NCI-H1092 (cell line): ENCODE measurements around the gene OCRL.

Experiments used
- DNase-seq: peaks from one replicate; lab custom pipeline; 2025; lab: John Stamatoyannopoulos, UW

Gene OCRL

GRCh38 chrX:129585167-129585566 is 45.1 kb downstream of the OCRL start:
- no peak for DNase-seq

- no peak for DNase-seq
Observed at GRCh38 chrX:129585691-129586090, 45.6 kb downstream of the OCRL start.

GRCh38 chrX:129586446-129586845 is 46.4 kb downstream of the OCRL start:
- no peak for DNase-seq

DNA sequence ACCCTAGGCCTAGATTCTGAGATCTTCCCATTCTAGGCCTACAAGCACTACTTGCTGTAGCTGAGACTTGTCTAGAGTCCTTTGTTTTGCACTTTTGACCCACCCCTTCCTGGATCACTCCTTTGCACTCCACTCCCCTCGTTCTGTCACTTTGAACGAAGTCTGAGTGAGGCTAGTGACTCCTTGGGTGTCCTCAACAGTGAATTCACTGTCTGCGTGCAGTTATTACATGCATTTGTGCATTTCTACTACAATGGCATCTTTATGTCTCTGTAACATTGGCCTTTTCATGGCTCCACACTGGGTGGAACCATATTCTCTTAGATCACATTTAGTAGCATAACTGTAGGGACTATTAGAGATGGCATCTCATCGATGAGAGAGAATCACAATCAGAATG is 50.5 kb downstream of the OCRL start:
- no peak for DNase-seq

- no peak for DNase-seq
Observed at GRCh38 chrX:129593137-129593536, 53.1 kb downstream of the OCRL start.

- DNase-seq = no peak
Observed at GRCh38 chrX:129594781-129595180, 54.7 kb downstream of the OCRL start.

DNA sequence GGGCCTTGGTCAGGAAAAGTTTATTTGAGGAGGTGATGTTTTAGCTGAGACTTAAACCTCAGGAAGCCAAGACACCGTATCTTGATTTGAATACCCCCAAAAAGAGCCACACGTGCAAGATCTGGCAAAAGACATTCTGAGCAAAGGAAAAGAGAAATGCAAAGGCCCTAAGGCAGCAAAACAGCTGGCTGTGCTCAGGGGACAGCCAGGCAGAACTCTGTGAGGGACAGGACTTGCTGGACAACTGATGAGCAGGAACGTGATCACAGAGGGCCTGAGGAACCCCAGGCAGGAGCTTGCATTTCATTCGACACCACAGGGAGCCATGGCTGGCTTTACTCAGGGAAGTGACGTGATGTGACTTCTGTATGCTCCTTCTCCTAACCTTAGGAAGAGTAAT is 56.0 kb downstream of the OCRL start:
- no peak for DNase-seq

- no peak for DNase-seq
Observed at GRCh38 chrX:129597905-129598304, 57.8 kb downstream of the OCRL start.

DNA sequence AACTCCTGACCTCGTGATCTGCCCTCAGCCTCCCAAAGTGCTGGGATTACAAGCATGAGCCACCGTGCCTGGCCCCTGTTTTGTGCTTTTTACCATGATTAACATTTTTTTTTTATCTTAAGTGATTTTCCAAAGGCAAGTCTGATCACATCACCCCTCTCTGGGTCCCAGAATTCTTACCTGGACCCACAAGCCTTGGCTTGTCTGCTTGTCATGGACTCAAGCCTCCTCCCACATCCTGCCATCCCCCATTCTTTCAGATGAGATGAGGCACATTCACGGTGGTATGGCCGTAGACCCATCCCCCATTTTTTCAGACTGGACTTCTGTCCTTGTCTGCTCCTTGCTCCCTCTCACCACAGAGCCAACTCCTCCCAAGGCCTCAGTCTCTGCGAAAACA is 59.4 kb downstream of the OCRL start:
- DNase-seq = no peak

DNA sequence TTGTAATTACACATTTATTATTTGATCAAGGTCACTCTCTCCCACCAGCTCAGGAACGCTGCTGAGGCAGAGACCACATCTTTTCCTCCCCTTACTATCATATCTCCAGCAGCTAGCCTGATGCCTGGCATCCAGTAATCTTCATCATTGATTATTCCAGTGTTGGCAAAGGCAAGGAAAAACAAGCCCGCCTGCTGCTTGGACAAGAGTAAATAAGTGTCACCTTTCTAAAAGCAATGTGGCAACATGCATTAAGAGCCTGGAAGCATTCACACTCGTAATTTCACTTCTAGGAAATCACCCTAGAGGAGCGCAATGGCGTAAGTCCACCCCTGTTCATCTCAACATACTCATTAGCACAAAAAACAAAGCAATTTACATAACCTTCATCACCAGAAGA is 59.9 kb downstream of the OCRL start:
- DNase-seq = no peak

GRCh38 chrX:129600981-129601424 is 60.9 kb downstream of the OCRL start:
- DNase-seq = no peak

- peak; percentile 20 for DNase-seq
Observed at GRCh38 chrX:129606918-129607317, 66.9 kb downstream of the OCRL start.

DNA sequence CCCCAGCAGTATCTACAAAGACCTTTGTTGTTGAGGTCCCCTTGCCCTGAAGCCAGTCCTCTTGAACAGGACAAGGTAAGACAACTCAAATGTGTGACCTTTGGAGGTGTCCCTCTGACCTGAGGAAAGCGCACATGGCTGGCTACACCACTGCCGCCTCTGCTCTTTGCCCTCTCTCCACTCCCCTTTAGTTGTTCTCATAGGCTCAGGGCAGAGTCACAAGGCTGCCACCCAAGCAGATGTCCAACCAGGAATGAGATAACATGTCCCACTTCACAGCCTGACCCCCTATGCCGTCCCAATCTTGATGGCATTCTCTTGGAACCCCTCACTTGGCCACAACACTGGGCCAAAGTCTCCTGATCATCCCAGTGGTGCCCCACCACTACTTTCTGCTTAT is 68.4 kb downstream of the OCRL start:
- DNase-seq = no peak

- DNase-seq = no peak
Observed at GRCh38 chrX:129609395-129609794, 69.3 kb downstream of the OCRL start.

DNA sequence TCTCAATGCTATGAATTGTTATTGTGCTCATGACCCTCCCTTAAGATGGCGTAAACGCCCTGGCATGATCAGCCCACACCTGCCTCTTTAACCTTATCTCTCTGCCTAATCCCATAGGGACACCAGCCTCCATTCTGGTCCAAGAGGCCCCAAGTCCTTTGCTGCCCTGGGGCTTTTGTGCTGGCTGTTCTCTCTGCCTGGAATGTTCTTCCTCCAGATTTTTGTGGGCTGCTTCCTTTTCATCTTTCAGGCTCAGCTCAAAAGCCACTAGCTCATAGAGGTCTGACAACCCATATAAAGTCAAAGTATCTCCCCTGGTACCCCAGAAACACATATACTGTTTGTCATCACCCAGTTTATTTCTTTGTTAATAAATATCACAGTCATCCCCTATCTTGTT is 72.3 kb downstream of the OCRL start:
- DNase-seq = no peak

DNA sequence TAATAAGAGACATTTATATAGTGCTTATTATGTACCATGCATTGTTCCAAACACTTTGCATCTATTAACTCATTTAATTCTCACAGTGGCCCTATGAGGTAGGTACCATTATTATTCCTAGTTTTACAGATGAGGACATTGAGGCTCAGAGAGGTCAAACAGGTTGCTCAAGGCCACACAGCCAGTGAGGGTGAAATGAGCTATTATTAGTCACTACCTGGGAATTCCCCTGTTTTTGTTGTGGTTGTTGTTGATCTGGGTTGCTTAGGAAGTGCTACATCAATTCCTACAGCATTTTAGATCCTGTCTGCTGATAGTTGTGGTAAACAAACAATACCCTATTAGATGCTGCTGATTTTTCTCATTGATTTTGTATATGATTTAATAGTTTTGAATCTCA is 73.5 kb downstream of the OCRL start:
- no peak for DNase-seq

DNA sequence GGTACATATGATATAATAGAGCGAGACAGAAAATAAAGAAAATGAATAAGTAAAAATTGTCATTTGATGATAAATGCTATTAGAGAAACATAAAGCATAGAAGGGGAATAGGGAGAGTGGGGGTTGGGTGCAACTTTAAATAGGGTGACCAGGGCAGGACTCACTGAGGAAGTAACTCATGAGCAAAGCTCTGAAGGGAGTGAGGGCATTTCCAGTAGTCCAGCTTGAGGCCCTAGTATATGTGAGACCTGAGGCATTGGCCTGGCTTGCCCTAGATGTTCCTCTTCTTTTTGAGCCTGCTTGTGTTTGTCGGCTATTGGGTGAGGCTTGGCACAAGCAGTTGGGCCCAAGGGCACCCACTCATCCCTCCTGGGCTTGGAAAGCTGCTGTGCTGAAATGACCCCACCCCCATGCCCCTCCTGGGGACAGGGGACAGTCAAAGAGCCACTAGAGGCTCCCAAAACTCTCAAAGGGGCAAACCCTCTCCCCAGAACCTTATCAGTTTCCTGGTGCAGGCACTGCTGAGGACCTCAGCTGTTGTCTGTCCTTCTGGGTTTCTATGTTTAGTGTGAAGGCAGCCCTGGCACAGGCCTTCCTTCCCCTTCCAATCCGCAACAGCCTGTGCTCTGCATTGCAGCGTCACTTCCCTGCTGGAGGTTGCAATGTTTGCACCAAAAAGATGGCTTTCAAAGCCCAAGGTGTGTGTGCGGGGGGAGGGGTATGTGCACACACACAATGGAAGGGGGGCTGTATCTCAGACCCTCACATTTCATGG is 74.6 kb downstream of the OCRL start:
- no peak for DNase-seq

GRCh38 chrX:129617420-129617819 is 77.4 kb downstream of the OCRL start:
- no peak for DNase-seq

- DNase-seq = no peak
Observed at GRCh38 chrX:129618997-129619396, 78.9 kb downstream of the OCRL start.

GRCh38 chrX:129622757-129623301 is 82.8 kb downstream of the OCRL start:
- DNase-seq = no peak

DNA sequence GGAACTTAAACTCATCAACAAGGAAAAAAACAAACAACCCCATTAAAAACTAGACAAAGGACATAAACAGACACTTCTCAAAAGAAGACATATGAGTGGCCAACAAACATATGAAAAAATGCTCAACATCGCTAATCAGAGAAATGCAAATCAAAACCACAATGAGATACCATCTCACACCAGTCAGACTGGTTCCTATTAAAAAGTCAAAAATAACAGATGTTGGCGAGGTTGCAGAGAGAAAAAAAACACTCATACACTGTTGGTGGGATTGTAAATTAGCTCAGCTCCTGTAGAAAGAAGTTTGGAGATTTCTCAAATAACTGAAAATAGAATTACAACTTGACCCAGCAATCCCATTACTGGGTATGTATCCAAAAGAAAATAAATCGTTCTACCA is 86.0 kb downstream of the OCRL start:
- no peak for DNase-seq

- no peak for DNase-seq
Observed at GRCh38 chrX:129629837-129630236, 89.8 kb downstream of the OCRL start.

DNA sequence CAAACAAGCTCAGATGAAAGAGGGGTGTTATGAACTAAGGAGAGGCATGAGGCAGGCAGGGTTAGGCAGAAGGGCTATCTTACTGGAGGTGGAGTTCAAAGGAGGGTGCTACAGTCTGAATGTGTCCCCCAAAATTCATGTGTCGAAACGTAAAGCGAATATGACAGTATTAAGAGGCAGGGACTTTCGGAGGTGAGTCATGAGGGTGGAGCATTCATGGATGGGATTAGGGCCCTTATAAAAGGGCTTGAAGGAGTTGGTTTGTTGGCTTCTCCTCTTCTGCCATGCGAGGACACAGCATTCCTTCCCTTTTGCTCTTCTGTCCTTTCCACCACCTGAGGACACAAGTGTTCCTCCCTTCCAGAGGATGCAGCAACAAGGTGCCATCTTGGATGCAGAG is 91.8 kb downstream of the OCRL start:
- no peak for DNase-seq

- no peak for DNase-seq
Observed at GRCh38 chrX:129632443-129632842, 92.4 kb downstream of the OCRL start.
